SU-DHL-6 (cell line): ENCODE results near the gene CERS6.
"Not testable (repeated sequence)": the region's sequence is repeated elsewhere in the genome, so short reads cannot be mapped to it uniquely, and the experiment has no call there.

Source experiments
- H2AFZ ChIP-seq: fragments of 200-600 bp; sonication (generic); 2 replicates; pipeline ENCODE4 v1.6.1; 2014; ENCODE audit warnings: low read depth, mild to moderate bottlenecking, moderate library complexity, mixed read lengths, antibody characterized with exemption, low read length; ENCODE audit not compliant: severe bottlenecking
- H3F3A ChIP-seq: fragments of 200-600 bp; shearing (Covaris generic); 2 replicates; pipeline ENCODE4 v1.6.0; 2016; ENCODE audit warnings: antibody characterized with exemption, mild to moderate bottlenecking; ENCODE audit not compliant: insufficient read depth
- H3K27ac ChIP-seq: fragments of 200-600 bp; sonication (generic); 2 replicates; pipeline ENCODE4 v1.5.1; 2016; ENCODE audit warnings: low read depth, mild to moderate bottlenecking, low read length, moderate library complexity, mixed read lengths
- H3K27me3 ChIP-seq: fragments of 200-600 bp; sonication (generic), shearing (Covaris generic); 2 replicates; pipeline ENCODE4 v1.6.0; 2014; ENCODE audit warnings: mild to moderate bottlenecking, low read length
- H3K36me3 ChIP-seq: fragments of 200-600 bp; sonication (generic); 2 replicates; pipeline ENCODE4 v1.6.1; 2014; ENCODE audit warnings: mild to moderate bottlenecking, low read length, mixed read lengths
- H3K4me2 ChIP-seq: fragments of 300-600, 200-600 bp; shearing (Covaris generic), sonication (generic); 2 replicates; pipeline ENCODE4 v1.6.0; 2014; ENCODE audit warnings: low read length, low read depth, mild to moderate bottlenecking; ENCODE audit not compliant: poor library complexity, severe bottlenecking
- H3K4me3 ChIP-seq: fragments of 200-600 bp; sonication (generic); 2 replicates; pipeline ENCODE4 v1.5.1; 2014; ENCODE audit warnings: antibody characterized with exemption, low read length, mild to moderate bottlenecking, mixed read lengths; ENCODE audit not compliant: insufficient read depth, poor library complexity, severe bottlenecking
- H3K79me2 ChIP-seq: fragments of 200-600 bp; sonication (generic); 2 replicates; pipeline ENCODE4 v1.6.1; 2014; ENCODE audit warnings: mild to moderate bottlenecking, low read length, moderate library complexity; ENCODE audit not compliant: insufficient read depth
- H3K9ac ChIP-seq: fragments of 200-600 bp; sonication (generic); 2 replicates; pipeline ENCODE4 v1.7.0; 2014; ENCODE audit warnings: mild to moderate bottlenecking, low read length
- H3K9me2 ChIP-seq: fragments of 200-600 bp; sonication (generic); replicated peaks from 2 replicates; pipeline ENCODE4 v1.6.1; 2014; ENCODE audit warnings: low read length; ENCODE audit not compliant: insufficient read depth
- H3K9me3 ChIP-seq: fragments of 200-600 bp; sonication (generic); 2 replicates; pipeline ENCODE4 v1.6.1; 2014; ENCODE audit warnings: low read length, mixed read lengths; ENCODE audit not compliant: insufficient read depth
- H4K20me1 ChIP-seq: fragments of 200-600 bp; sonication (generic); 2 replicates; pipeline ENCODE4 v1.6.1; 2014; ENCODE audit warnings: low read depth, mild to moderate bottlenecking, antibody characterized with exemption, low read length, moderate library complexity, mixed read lengths
- CTCF ChIP-seq: fragments of 200-600 bp; sonication (generic); IDR thresholded peaks from one replicate; pipeline ENCODE4 v1.5.1; 2017; ENCODE audit warnings: antibody characterized with exemption, mild to moderate bottlenecking, low read length, moderate library complexity; ENCODE audit not compliant: insufficient read depth, poor library complexity, severe bottlenecking
- EZH2phosphoT487 ChIP-seq: fragments of 200-600 bp; sonication (generic), shearing (Covaris generic); conservative IDR thresholded peaks from 2 replicates; pipeline ENCODE4 v1.6.1; 2018; ENCODE audit warnings: mild to moderate bottlenecking, antibody characterized with exemption, low read length, moderate library complexity, mixed read lengths

The CERS6 gene

GRCh38 chr2:168499500-168499899 lies 43.4 kb downstream of the CERS6 start:
- Histone ChIP-seq H3K9ac (no peak overlapping the region), H3K36me3 (no peaks in the 10 kb centered on the region), H3K27ac (no peak overlapping the region), H2AFZ (no peak overlapping the region), H3F3A (no peaks in the 10 kb centered on the region), H3K27me3 (no peaks in the 10 kb centered on the region), H3K9me3 (no peaks in the 10 kb centered on the region), H3K4me2 (no peak overlapping the region), H3K9me2 (no peaks in the 10 kb centered on the region), H3K79me2 (no peaks in the 10 kb centered on the region), H4K20me1 (no peaks in the 10 kb centered on the region), H3K4me3 (no peak overlapping the region)
- TF ChIP-seq CTCF (no peak), EZH2phosphoT487 (no peak)

- Histone ChIP-seq H3K4me3 (no peak overlapping the region), H3K79me2 (no peaks in the 10 kb centered on the region), H3K27me3 (no peaks in the 10 kb centered on the region), H3F3A (no peaks in the 10 kb centered on the region), H2AFZ (no peak overlapping the region), H3K27ac (no peak overlapping the region), H3K9ac (no peak overlapping the region), H3K9me2 (no peaks in the 10 kb centered on the region), H3K36me3 (no peaks in the 10 kb centered on the region), H3K4me2 (no peak overlapping the region), H3K9me3 (no peaks in the 10 kb centered on the region), H4K20me1 (no peaks in the 10 kb centered on the region)
- no peak for TF ChIP-seq CTCF
- no peak for TF ChIP-seq EZH2phosphoT487
These were observed 44.4 kb downstream of the CERS6 start for GRCh38 chr2:168500516-168500915.

GRCh38 chr2:168501466-168502065 lies 45.5 kb downstream of the CERS6 start:
- Histone ChIP-seq H3K27ac (no peak overlapping the region), H3K9ac (no peak overlapping the region), H3K79me2 (no peaks in the 10 kb centered on the region), H2AFZ (no peak overlapping the region), H4K20me1 (no peaks in the 10 kb centered on the region), H3K36me3 (no peaks in the 10 kb centered on the region), H3K9me2 (no peaks in the 10 kb centered on the region), H3F3A (no peaks in the 10 kb centered on the region), H3K27me3 (no peaks in the 10 kb centered on the region), H3K4me3 (no peak overlapping the region), H3K9me3 (no peaks in the 10 kb centered on the region), H3K4me2 (no peak overlapping the region)
- TF ChIP-seq CTCF (no peak), EZH2phosphoT487 (no peak)

GRCh38 chr2:168502852-168503251 lies 46.8 kb downstream of the CERS6 start:
- not testable (repeated sequence) for H4K20me1 ChIP-seq, H3K9me3 ChIP-seq, H3K4me2 ChIP-seq, H3K9me2 ChIP-seq, H3K4me3 ChIP-seq, H3K27ac ChIP-seq, H3K27me3 ChIP-seq, H3F3A ChIP-seq, H3K79me2 ChIP-seq, H3K36me3 ChIP-seq, H3K9ac ChIP-seq, H2AFZ ChIP-seq
